ENCODE results near the gene CD2.

Gene CD2

GRCh38 chr1:116762781-116763115 lies 8.5 kb downstream of the CD2 start:
- no peak for DNase-seq

- no peak for DNase-seq
These were observed 9.0 kb downstream of the CD2 start for GRCh38 chr1:116763116-116763786.

DNA sequence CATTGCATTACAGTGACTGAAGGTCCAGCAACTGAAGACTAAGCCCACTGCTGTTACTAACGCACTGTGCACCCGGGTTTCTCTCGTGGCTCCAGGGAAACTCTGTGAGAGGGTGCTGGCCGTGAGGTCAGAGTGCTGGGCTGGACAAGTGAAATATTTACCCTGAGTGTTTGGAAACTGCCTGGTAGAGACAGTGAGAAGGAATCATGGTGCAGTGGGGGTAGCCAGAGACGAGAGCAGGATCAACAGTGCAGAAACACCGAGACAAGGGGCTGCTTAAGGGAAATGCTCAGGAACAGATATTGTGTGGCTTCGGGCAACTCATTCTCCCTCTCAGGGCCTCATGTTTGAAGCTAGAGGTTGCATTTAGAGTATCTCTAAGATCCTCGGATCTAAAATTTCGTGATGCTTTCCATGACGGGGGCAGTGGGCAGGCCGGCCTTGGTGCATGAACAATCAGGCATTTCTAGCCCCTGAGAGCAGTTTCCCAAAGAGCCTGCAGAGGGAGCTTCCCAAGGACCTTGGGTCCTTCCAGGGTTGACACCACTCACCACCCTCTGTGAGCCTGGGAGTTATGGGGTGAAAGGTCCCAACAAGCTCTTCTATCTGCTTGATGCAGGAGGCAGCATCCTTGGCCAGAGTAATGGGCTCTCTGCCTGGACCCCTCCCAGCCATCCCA lies 9.7 kb downstream of the CD2 start:
- peak; percentile 65 for DNase-seq

DNA sequence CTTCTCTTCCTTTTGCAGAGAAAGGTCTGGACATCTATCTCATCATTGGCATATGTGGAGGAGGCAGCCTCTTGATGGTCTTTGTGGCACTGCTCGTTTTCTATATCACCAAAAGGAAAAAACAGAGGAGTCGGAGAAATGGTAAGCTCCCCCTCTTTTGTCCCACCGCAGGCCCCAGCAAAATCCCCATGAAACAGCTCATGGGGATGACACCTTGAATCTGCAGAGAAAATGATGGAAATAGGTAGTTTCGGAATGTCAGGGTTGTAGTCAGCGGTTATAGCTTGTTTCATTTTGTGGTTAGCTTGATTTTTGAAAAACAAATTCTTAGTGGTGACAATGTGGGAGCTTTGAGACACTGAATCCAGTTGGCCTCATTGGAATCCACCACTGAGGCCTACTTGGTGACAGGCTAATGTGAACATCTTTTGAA lies 10.3 kb downstream of the CD2 start:
- no peak for DNase-seq

DNA sequence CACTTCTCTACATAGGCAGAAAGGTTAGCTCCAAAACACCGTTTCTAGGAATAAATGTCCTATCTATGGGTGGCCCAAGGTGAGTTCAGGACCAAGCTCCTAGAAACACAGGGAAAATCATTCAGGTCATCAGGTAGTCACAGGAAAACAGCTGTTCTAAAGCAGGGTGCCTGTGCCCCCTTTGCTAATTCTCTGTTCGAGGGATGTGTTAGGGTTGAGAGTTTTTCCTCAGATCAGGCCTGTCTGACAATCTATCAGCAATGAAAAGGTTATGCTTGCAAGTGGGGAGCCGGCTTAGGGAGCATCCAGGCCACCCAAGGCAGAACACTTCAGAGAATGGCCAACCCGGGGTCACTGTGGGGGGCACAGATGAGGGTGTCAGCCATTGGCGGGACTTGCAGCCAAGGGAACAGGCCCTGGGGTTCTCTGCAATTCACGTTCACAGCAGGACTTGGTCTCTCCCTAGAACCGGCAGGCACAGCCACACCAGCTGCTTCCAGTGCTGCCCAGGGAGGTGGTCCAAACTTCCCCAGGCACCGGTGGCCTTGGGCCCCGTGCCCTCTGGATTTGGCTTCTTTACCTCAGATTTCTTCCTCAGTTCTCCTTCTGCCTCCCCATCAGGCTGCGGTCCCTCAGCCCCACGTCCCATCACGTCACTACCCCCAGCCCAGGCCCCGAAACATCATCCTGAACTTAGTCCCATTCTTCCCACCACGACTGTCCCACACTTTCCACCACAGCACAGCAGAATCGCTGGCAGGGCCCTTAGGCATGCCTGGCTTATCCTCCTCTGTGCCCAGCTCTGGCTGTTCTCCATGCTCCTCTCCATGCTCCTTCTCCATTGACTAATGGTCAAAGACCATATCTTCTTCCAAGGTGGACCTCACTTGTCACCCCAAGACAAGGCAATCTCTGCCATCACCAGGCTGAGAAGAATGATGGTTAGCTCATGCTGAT lies 11.0 kb downstream of the CD2 start:
- no peak for DNase-seq

DNA sequence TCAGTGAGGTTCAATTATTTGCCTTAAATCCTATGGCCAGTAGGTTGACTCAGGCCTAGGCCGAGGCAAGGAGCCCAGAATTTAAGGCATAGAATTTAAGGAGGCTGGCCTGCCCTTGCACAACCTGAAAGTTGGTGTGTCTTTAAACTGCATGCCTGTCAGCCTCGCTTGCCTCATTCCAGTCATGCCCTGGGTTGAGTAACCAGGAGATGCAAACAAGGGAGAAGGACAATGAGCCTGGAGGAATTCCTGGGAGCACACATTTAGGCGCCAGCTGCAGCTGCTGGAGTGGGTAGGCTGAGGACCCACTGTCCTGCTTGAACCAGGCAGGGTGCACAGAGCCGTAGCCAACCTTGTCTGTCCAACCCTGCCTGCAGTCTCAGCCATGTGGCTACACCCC lies 11.7 kb downstream of the CD2 start:
- no peak for DNase-seq

DNA sequence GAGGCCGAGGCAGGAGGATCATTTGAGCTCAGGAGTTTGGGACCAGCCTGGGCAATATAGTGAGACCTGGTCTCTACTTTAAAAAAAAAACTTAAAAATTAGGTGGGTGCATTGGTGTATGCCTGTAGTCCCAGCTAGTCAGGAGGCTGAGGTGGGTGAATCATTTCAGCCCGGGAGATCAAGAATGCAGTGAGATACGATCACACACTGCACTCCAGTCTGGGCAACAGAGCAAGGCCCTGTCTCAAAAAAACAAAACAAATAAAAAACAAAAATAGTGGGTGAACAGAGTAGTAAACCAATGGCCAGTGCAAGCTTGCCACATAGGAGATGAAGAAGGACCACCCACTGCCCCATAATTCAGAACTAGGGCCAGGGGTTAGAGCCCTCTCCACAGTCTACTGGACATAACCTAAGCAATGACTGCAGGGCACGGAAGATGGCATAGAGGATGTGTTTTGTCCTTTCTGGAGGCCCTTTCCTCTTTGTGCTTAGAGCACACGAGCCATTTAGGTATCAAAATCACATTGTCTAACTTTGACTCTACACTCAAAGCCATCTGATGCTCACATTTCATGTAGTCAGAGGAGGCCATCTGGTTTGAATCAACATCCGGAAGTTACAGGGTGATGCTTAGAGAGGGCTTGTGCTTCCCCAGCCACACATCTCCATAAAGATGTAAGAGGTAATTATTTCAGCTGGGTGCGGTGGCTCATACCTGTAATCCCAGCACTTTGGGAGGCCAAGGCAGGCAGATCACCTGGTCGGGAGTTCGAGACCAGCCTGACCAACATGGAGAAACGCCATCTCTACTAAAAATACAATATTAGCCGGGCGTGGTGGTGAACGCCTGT lies 12.6 kb downstream of the CD2 start:
- no peak for DNase-seq

DNA sequence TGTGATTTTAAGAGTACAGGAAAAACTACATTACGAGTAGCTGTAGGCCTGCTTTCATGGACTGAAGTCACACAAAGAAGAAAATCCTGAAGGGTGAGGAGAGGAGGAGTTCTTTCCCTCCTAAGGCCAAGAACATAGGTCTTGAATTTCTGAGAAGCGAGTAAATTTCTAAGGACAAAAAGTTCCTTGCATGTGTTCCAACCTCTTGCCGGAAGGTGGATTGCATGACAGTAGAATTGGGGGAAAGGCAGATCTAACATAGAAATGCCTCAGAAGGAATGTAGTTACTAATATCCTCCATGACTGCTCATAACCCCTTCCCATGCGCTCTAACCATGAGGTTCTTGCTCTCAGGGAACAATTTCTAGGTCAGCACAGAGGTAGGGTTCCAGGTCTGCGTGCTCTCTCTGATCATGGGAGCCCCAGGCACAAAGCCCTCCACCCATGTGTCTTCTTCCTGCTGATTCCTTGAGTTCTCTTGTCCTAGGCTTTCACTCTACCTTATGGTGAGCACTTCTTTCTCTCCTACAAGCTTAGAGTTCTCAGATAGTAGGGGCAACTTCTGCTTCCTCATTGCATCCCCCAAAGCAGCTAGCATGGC lies 13.7 kb downstream of the CD2 start:
- DNase-seq: no peak

DNA sequence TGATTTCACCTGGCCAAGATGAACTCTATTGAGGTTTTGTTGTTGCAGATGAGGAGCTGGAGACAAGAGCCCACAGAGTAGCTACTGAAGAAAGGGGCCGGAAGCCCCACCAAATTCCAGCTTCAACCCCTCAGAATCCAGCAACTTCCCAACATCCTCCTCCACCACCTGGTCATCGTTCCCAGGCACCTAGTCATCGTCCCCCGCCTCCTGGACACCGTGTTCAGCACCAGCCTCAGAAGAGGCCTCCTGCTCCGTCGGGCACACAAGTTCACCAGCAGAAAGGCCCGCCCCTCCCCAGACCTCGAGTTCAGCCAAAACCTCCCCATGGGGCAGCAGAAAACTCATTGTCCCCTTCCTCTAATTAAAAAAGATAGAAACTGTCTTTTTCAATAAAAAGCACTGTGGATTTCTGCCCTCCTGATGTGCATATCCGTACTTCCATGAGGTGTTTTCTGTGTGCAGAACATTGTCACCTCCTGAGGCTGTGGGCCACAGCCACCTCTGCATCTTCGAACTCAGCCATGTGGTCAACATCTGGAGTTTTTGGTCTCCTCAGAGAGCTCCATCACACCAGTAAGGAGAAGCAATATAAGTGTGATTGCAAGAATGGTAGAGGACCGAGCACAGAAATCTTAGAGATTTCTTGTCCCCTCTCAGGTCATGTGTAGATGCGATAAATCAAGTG lies 14.3 kb downstream of the CD2 start:
- DNase-seq: no peak

DNA sequence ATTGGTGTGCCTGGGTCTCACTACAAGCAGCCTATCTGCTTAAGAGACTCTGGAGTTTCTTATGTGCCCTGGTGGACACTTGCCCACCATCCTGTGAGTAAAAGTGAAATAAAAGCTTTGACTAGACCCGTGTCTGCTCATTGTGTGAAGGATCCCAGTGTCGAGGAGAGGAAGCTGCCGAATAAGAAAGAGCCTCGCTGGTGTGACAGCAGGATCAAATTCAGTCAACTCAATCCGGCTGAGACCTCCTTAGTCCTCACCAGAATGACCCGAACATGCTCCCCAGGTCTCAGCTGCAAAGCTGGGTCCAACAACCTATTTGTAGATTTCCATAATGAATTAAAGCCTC lies 14.8 kb downstream of the CD2 start:
- DNase-seq: no peak

DNA sequence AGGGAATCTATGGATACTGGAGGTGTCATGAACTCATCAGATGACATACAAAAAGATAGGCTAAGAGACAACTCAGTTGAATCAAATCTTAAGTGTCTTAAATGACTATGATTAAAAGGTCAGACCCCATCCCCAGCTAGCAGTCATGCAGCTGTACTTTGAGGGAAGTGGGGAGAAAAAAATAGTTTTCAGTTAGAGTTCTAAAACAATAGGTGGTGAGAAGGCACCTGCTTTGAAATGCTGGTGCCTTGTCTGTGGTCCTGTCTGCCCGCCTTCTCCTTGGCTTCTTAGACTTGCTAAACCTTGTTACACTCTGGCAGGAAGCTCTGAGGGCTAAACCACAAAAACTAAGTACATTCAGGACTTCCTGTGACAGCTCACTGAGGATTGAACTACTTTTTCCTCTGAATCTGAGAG lies 15.3 kb downstream of the CD2 start:
- DNase-seq: no peak

- no peak for DNase-seq
These were observed 15.8 kb downstream of the CD2 start for GRCh38 chr1:116769994-116770393.

DNA sequence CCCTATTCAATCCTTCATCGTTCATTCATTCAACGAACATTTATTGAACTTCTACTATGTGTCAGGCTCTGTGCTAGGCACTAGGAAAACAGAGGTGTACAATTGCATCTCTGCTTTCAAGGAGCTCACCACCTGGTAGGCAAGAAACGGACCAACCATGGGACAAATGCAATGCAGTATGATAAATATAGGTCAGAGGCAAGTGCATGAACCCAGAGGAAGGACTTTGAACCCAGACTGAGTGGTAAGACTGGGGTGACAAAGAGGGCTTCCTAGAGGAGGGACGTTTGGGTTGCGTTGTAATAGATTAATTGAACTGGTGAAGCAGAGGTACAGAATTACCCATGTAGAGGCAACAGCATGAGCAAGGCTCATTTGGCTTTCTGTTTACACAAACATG lies 16.4 kb downstream of the CD2 start:
- DNase-seq: no peak

GRCh38 chr1:116771997-116772647 lies 17.9 kb downstream of the CD2 start:
- no peak for DNase-seq

GRCh38 chr1:116772648-116773045 lies 18.4 kb downstream of the CD2 start:
- DNase-seq: peak; percentile 9

GRCh38 chr1:116775116-116775752 lies 21.0 kb downstream of the CD2 start:
- DNase-seq: no peak

DNA sequence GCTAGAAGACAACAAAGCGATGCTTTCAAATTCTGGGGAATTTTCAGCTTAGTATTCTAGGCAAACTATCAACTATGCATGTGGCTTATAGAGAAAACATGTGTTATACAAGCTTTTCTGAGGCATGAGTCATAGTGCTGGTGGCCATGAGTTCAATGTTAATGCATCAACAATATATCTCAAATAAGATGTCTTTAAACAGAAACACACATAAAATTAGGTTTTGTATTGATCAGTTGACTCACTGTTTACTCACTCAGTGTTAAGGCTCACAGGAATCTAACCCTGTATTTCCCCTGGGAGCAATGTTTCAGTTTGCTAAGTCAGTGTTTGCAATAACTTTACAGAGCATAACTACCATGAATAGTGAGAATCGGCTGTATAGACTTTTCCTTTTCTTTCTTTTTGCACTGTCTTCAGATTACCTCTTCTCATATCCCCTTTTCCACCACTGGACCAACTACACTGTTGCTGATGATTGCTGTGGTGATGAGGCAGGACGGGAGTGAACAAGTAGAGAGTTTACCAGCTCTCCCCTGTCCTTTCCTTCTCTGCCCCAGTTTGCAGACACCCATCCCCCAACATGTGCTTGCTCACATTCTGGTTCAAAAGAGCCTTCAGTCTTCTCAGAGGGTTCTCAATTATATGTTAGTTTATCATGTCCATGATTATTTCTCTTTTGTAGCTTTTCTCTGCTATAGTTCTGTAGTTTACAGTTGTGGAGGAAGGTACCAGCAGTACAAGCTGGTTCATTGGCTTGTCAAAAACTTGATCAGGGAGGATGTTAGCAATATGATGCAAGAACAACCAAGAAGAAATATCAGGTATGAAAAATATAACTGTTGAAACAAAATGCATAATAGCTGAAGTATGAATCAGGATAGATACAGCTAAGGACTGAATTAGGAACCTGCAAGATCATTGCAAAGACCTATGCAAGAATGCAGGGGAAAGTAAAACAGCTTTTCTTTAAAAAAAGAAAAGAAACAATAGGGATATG lies 23.9 kb downstream of the CD2 start:
- DNase-seq: no peak

GRCh38 chr1:116781034-116781433 lies 26.8 kb downstream of the CD2 start:
- no peak for DNase-seq

- no peak for DNase-seq
These were observed 30.8 kb downstream of the CD2 start for GRCh38 chr1:116785006-116785405.

DNA sequence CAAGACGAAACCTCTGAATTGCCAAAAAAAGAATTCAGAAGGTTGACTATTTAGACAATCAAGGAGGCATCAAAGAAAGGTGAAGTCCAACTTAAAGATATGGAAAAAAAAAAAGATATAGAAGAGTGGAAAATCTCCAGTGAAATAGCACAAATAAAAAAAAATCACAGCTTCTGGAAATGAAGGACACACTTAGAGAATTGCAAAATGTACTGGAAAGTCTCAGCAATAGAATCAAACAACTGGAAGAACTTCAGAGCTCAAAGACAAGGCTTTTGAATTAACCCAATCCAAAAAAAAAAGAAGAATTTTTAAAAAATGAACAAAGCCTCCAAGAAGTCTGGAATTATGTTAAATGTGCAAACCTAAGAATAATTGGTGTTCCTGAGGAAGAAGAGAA lies 31.8 kb downstream of the CD2 start:
- DNase-seq: no peak
